Sigmoid colon (tissue), 4 donors: ENCODE measurements around the gene TRIM41.

Experiments used
- EP300 ChIP-seq, 4 donors: sonication (generic); formaldehyde crosslinking; IDR thresholded peaks; one replicate each; pipeline ENCODE4 v1.6.1; 2017; ENCODE audit warnings: antibody characterized with exemption in 4 of 4
- POLR2A ChIP-seq, 2 donors: fragments of 450-650 bp; IDR thresholded peaks; one replicate each; pipeline ENCODE4 v1.6.1; 2016; ENCODE audit warnings: antibody characterized with exemption in 2 of 2, mild to moderate bottlenecking in 2 of 2, moderate library complexity in 2 of 2
- POLR2AphosphoS5 ChIP-seq, 4 donors: sonication (generic); formaldehyde crosslinking; IDR thresholded peaks; one replicate each; pipeline ENCODE4 v1.6.1; 2017; ENCODE audit warnings: antibody characterized with exemption in 4 of 4
- TF ChIP-seq, protein P1 (sequence below), 4 experiments: fragments of 450-650 bp in 3 of 4; fragments of 200-600 bp in 1 of 4; IDR thresholded peaks; one replicate each; pipeline ENCODE4 v1.5.1; 2016 to 2019; ENCODE audit warnings: antibody characterized with exemption in 4 of 4, mild to moderate bottlenecking in 3 of 4, moderate library complexity in 2 of 4

- TF ChIP-seq, protein P1, sequence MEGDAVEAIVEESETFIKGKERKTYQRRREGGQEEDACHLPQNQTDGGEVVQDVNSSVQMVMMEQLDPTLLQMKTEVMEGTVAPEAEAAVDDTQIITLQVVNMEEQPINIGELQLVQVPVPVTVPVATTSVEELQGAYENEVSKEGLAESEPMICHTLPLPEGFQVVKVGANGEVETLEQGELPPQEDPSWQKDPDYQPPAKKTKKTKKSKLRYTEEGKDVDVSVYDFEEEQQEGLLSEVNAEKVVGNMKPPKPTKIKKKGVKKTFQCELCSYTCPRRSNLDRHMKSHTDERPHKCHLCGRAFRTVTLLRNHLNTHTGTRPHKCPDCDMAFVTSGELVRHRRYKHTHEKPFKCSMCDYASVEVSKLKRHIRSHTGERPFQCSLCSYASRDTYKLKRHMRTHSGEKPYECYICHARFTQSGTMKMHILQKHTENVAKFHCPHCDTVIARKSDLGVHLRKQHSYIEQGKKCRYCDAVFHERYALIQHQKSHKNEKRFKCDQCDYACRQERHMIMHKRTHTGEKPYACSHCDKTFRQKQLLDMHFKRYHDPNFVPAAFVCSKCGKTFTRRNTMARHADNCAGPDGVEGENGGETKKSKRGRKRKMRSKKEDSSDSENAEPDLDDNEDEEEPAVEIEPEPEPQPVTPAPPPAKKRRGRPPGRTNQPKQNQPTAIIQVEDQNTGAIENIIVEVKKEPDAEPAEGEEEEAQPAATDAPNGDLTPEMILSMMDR (IDR thresholded peaks at IDR 0.05): no peak
- no peak for TF ChIP-seq POLR2A (IDR thresholded peaks at IDR 0.05)
- TF ChIP-seq EP300 (IDR thresholded peaks at IDR 0.05): no peak
- no peak for TF ChIP-seq POLR2AphosphoS5 (IDR thresholded peaks at IDR 0.05)
Observed at GRCh38 chr5:181282874-181283273, 59.8 kb downstream of the TRIM41 start.
